NCI-H2196 treated with DMSO at 0.1 percent for 48 hours (cell line): ENCODE data around the gene SPATA33.
"Not testable (repeated sequence)": the region's sequence is repeated elsewhere in the genome, so short reads cannot be mapped to it uniquely, and the experiment has no call there.

ENCODE experiments used
- DNase-seq: peaks from one replicate; lab custom pipeline; 2025; ENCODE audit not compliant: unreplicated experiment; lab: John Stamatoyannopoulos, UW

The SPATA33 gene

GRCh38 chr16:89624777-89625761 is 32.6 kb upstream of the SPATA33 start:
- no peak for DNase-seq

GRCh38 chr16:89629827-89630610 is 27.6 kb upstream of the SPATA33 start:
- no peak for DNase-seq

- no peak for DNase-seq
Measured at GRCh38 chr16:89633064-89633631, 24.5 kb upstream of the SPATA33 start.

- DNase-seq = not testable (repeated sequence)
Measured at GRCh38 chr16:89634463-89635385, 22.9 kb upstream of the SPATA33 start.

GRCh38 chr16:89636663-89637062 is 21.0 kb upstream of the SPATA33 start:
- DNase-seq = no peak

GRCh38 chr16:89637379-89637778 is 20.3 kb upstream of the SPATA33 start:
- no peak for DNase-seq

- DNase-seq = no peak
Measured at GRCh38 chr16:89638455-89638854, 19.2 kb upstream of the SPATA33 start.

- DNase-seq = no peak
Measured at GRCh38 chr16:89639385-89639784, 18.3 kb upstream of the SPATA33 start.

- DNase-seq = no peak
Measured at GRCh38 chr16:89641458-89642119, 16.0 kb upstream of the SPATA33 start.

GRCh38 chr16:89642574-89642973 is 15.1 kb upstream of the SPATA33 start:
- DNase-seq = no peak

GRCh38 chr16:89643769-89644300 is 13.8 kb upstream of the SPATA33 start:
- no peak for DNase-seq

- DNase-seq = no peak
Measured at GRCh38 chr16:89645122-89645521, 12.5 kb upstream of the SPATA33 start.

- DNase-seq = no peak
Measured at GRCh38 chr16:89646270-89646669, 11.4 kb upstream of the SPATA33 start.

- no peak for DNase-seq
Measured at GRCh38 chr16:89646906-89647305, 10.7 kb upstream of the SPATA33 start.

- DNase-seq = no peak
Measured at GRCh38 chr16:89651584-89651983, 6.1 kb upstream of the SPATA33 start.

- no peak for DNase-seq
Measured at GRCh38 chr16:89653656-89654295, 3.9 kb upstream of the SPATA33 start.

- DNase-seq = no peak
Measured at GRCh38 chr16:89655062-89655643, 2.5 kb upstream of the SPATA33 start.

- no peak for DNase-seq
Measured at GRCh38 chr16:89656435-89657121, 1.1 kb upstream of the SPATA33 start.
